ENCODE results near the gene TMEM217. TPM values are rescaled to one million over a fixed set of nuclear protein-coding genes. Genes with fewer than 3 reads are reported as not detected.
"Not testable (repeated sequence)": the region's sequence is repeated elsewhere in the genome, so short reads cannot be mapped to it uniquely, and the experiment has no call there.

Gene TMEM217
- total and polyA plus RNA-seq, 12 donors, result 1.5 to 26.7 (median 5.6) TPM; not detected in 1

DNA sequence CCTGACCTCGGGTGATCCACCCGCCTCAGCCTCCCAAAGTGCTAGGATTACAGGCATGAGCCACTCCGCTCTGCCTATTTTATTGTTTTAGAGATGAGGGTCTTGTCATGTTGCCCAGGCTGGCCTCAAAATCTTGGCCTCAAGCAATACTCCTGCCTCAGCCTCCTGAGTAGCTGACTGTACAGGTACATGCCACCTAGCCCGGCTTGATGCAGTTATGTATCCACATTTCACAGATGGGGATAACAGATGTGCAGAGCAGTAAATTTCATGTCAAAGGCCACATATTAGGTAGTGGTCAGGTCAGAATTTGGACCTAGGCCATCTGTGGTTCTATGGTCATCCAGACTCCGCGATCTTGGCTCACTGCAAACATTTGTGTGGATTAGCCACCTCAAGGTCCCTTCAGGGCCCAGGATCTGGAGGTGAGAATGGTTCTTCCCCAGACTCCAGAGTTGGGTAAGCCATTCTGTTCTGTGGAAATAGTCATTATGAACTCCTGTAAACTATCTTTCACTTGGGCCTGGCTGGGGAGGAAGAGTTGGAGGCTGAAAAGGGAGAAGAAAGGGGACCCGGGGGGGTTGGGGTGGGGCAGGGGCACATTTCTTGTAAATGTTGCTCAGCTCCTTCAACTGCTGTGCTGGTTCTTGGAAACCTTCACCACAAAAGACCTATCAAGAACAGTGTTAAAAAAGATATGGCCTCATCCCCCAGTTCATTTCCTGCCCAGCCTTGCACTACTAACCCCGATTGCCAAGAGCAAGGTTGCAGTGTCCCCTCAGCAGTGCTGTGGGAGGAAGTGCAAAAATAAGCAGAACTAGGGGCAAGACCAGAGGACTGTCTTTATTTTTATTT lies 75.0 kb downstream of the TMEM217 start:
- peak in 4 of 7 donors; percentile 39 to 64 (median 51) for DNase-seq
- Histone ChIP-seq H3K4me1 (replicated peaks in 1 of 2) (peaks cover 0 to 7% of the 10 kb centered on the region in 2 donors), H3K27me3 (no peaks in the 10 kb centered on the region), H3K9me3 (replicated peaks in 1 of 3) (no peaks in the 10 kb centered on the region), H3K4me3 (no peak overlapping the region), H3K36me3 (replicated peaks in 1 of 2) (no peaks in the 10 kb centered on the region), H3K27ac (peak overlapping the region in 3 of 5 donors; percentile 4 to 71 (median 56))
- TF ChIP-seq POLR2A (IDR thresholded peaks at IDR 0.05) (no peak), CTCF (IDR thresholded peaks at IDR 0.05) (no peak)
- 65 to 72% (median 69%) methylated on average over 8 of the region's 8 CpGs for WGBS, 4 donors
- intact Hi-C loops (cut with DNase I), result no loop called here

DNA sequence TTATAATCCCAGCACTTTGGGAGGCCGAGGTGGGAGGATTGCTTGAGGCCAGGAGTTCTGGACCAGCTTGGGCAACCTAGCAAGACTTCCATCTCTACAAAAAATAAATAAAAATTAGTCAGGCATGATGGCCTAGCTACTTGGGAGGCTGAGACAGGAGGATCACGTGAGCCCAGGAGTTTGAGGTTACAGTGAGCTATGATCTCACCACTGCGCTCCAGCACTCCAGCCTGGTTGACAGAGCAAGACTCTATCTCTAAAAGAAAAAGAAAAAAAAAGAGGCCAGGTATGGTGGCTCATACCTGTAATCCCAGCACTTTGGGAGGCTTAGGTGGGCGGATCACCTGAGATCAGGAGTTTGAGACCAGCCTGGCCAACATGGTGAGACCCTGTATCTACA lies 77.3 kb downstream of the TMEM217 start:
- intact Hi-C loops (cut with DNase I); H3K27ac ChIP-seq: not testable (repeated sequence)
- 88 to 95% (median 93%) methylated on average over 4 of the region's 4 CpGs for WGBS, 4 donors

GRCh38 chr6:37180075-37180474 lies 77.9 kb downstream of the TMEM217 start:
- peaks cover 0 to 7% of the 10 kb centered on the region in 2 donors for H3K36me3 ChIP-seq (replicated peaks in 1 of 2)
- no peaks in the 10 kb centered on the region for H3K9me3 ChIP-seq (replicated peaks in 1 of 3)
- WGBS, 4 donors, result 80 to 90% (median 86%) methylated on average over 2 of the region's 2 CpGs
- no peak for DNase-seq
- H3K4me3 ChIP-seq, result no peak overlapping the region
- no peaks in the 10 kb centered on the region for H3K27me3 ChIP-seq
- intact Hi-C loops (cut with DNase I), result no loop called here
- H3K4me1 ChIP-seq (replicated peaks in 1 of 2), result peaks cover 0 to 7% of the 10 kb centered on the region in 2 donors
- TF ChIP-seq CTCF (IDR thresholded peaks at IDR 0.05), result no peak
- TF ChIP-seq POLR2A (IDR thresholded peaks at IDR 0.05), result no peak
- no peak overlapping the region for H3K27ac ChIP-seq

More for the DNA sequence above, 77.3 kb downstream of the TMEM217 start:
- DNase-seq, result peak in 1 of 7 donors; percentile 21
- H3K4me1 ChIP-seq (replicated peaks in 1 of 2); H3K4me3 ChIP-seq; H3K36me3 ChIP-seq (replicated peaks in 1 of 2); H3K27me3 ChIP-seq; H3K9me3 ChIP-seq (replicated peaks in 1 of 3): not testable (repeated sequence)

- intact Hi-C loops (cut with DNase I), result loop anchor here (10.0 kb wide), 1 partner anchor 153 kb away; no protein-coding TSS in a partner anchor
- H3K27me3 ChIP-seq, result no peaks in the 10 kb centered on the region
- WGBS, 4 donors, result 91 to 95% (median 92%) methylated on average over 8 of the region's 8 CpGs
Measured at GRCh38 chr6:37177935-37178517, 79.9 kb downstream of the TMEM217 start.

More at GRCh38 chr6:37177935-37178517, 79.9 kb downstream of the TMEM217 start:
- DNase-seq, result no peak
- Histone ChIP-seq H3K9me3 (replicated peaks in 1 of 3) (no peaks in the 10 kb centered on the region), H3K27ac (no peak overlapping the region), H3K4me3 (no peak overlapping the region), H3K36me3 (replicated peaks in 1 of 2) (peaks cover 0 to 27% of the 10 kb centered on the region in 2 donors), H3K4me1 (replicated peaks in 1 of 2) (peaks cover 0 to 15% of the 10 kb centered on the region in 2 donors)
- TF ChIP-seq POLR2A (IDR thresholded peaks at IDR 0.05) (no peak), CTCF (IDR thresholded peaks at IDR 0.05) (no peak)
